HepG2 (cell line): ENCODE data around the gene OBSL1. TPM values are rescaled to one million over a fixed set of nuclear protein-coding genes. Genes with fewer than 3 reads are reported as not detected.

Source experiments
- CREBL2 ChIP-seq: sonication (generic); formaldehyde crosslinking; IDR thresholded peaks from 2 replicates; pipeline ENCODE4 v1.8.1; 2023; ENCODE audit warnings: missing genetic modification reagents, mild to moderate bottlenecking, borderline replicate concordance
- FOXO1 ChIP-seq: sonication (generic); formaldehyde crosslinking; IDR thresholded peaks from 2 replicates; pipeline ENCODE4 v1.4.0; 2020; ENCODE audit warnings: missing genetic modification reagents
- FOXP4 ChIP-seq: sonication (generic); formaldehyde crosslinking; IDR thresholded peaks from 2 replicates; pipeline ENCODE4 v1.4.0; 2020; ENCODE audit warnings: missing genetic modification reagents
- HIC2 ChIP-seq: sonication (generic); formaldehyde crosslinking; IDR thresholded peaks from 2 replicates; pipeline ENCODE4 v1.9.0; 2022; ENCODE audit warnings: low read depth, missing genetic modification reagents
- MATR3 ChIP-seq: sonication (generic); formaldehyde crosslinking; IDR thresholded peaks from 2 replicates; pipeline ENCODE4 v1.4.0; 2020; ENCODE audit warnings: missing genetic modification reagents
- MIER3 ChIP-seq: IDR thresholded peaks from 2 replicates; pipeline ENCODE4 v1.6.1; 2016; ENCODE audit warnings: missing compliant biosample characterization, borderline replicate concordance
- MXI1 ChIP-seq: IDR thresholded peaks from 3 replicates; pipeline ENCODE4 v1.6.1; 2012; ENCODE audit warnings: low read depth, low read length, inconsistent platforms, borderline replicate concordance
- NR2F2 ChIP-seq: IDR thresholded peaks from 2 replicates; pipeline ENCODE4 v1.6.1; 2012; ENCODE audit warnings: low read depth, inconsistent platforms, borderline replicate concordance
- PCBP2 ChIP-seq: fragments of 200-400 bp; formaldehyde crosslinking; optimal IDR thresholded peaks from 2 replicates; pipeline ENCODE3; 2018; ENCODE audit warnings: low read length, low read depth; ENCODE audit not compliant: poor library complexity, severe bottlenecking
- SAFB2 ChIP-seq: sonication (generic); formaldehyde crosslinking; IDR thresholded peaks from 2 replicates; pipeline ENCODE4 v1.5.1; 2020; ENCODE audit warnings: missing genetic modification reagents, low read depth, mild to moderate bottlenecking, borderline replicate concordance
- SP2 ChIP-seq: sonication (generic); formaldehyde crosslinking; IDR thresholded peaks from 2 replicates; pipeline ENCODE4 v1.5.1; 2020; ENCODE audit warnings: mild to moderate bottlenecking, missing genetic modification reagents
- ZBTB39 ChIP-seq: sonication (generic); formaldehyde crosslinking; IDR thresholded peaks from 2 replicates; pipeline ENCODE4 v1.5.0; 2020; ENCODE audit warnings: missing genetic modification reagents
- ZBTB43 ChIP-seq: sonication (generic); formaldehyde crosslinking; conservative IDR thresholded peaks from 2 replicates; pipeline ENCODE4 v1.4.0; 2020; ENCODE audit warnings: missing genetic modification reagents
- ZKSCAN1 ChIP-seq: fragments of 150-350 bp; IDR thresholded peaks from 2 replicates; pipeline ENCODE4 v1.6.1; 2014; ENCODE audit warnings: low read length
- ZKSCAN8 ChIP-seq: IDR thresholded peaks from 2 replicates; pipeline ENCODE4 v1.6.1; 2016; ENCODE audit warnings: borderline replicate concordance, missing genetic modification reagents, missing compliant biosample characterization
- ZMAT3 ChIP-seq: sonication (generic); formaldehyde crosslinking; conservative IDR thresholded peaks from 2 replicates; pipeline ENCODE4 v1.7.0; 2021; ENCODE audit warnings: missing genetic modification reagents
- ZNF232 ChIP-seq: sonication (generic); formaldehyde crosslinking; IDR thresholded peaks from 2 replicates; pipeline ENCODE4 v1.4.0; 2020; ENCODE audit warnings: missing genetic modification reagents, borderline replicate concordance
- ZNF619 ChIP-seq: sonication (generic); formaldehyde crosslinking; IDR thresholded peaks from 2 replicates; pipeline ENCODE4 v1.4.0; 2020; ENCODE audit warnings: mild to moderate bottlenecking, missing genetic modification reagents
- ZNF639 ChIP-seq: conservative IDR thresholded peaks from 2 replicates; pipeline ENCODE4 v1.6.1; 2018; ENCODE audit warnings: missing genetic modification reagents
- ZNF768 ChIP-seq: sonication (generic); formaldehyde crosslinking; IDR thresholded peaks from 2 replicates; pipeline ENCODE4 v1.4.0; 2020; ENCODE audit warnings: missing genetic modification reagents
- ZSCAN20 ChIP-seq: sonication (generic); formaldehyde crosslinking; IDR thresholded peaks from 2 replicates; pipeline ENCODE4 v1.4.0; 2020; ENCODE audit warnings: missing genetic modification reagents, mild to moderate bottlenecking, borderline replicate concordance
- polyA plus RNA-seq, 8 experiments: library from polyadenylated mRNA; depleted of rRNA in 3 of 8; stranded (reverse) in 7 of 8; unstranded in 1 of 8; fragments of >200 nt; fragmentation: Illumina TruSeq in 4 of 8; extraction: Trizol in 4 of 8; gene quantifications; 2 replicates each; pipeline versions ENCODE4 v1.2.1 to v1.2.3, GENCODE V29; 2011 to 2016; ENCODE audit warnings: low read depth in 4 of 8, missing spikeins in 1 of 8, mixed read lengths in 1 of 8; ENCODE audit not compliant: insufficient read depth in 1 of 8
- total RNA-seq, 5 experiments: library from RNA; depleted of rRNA; stranded (reverse); fragments of >200 nt; fragmentation: Illumina TruSeq; extraction: Trizol; gene quantifications; 2 replicates each; pipeline ENCODE4 v1.2.3, GENCODE V29; 2016; ENCODE audit warnings: low read depth in 1 of 5

OBSL1 gene
- total and polyA plus RNA-seq, 2 of the 13 experiments (the other 11 are each of a cell fraction or from before 2014, with no cell fraction given) = 86.7 to 218 TPM

- TF ChIP-seq MATR3 (CRISPR knock-in tag) (no peak), ZBTB43 (CRISPR knock-in tag) (no peak), ZNF768 (peak; percentile 26; the same call in 1 of the 2 replicates), NR2F2 (no peak), ZMAT3 (no peak), PCBP2 (no peak), ZKSCAN8 (CRISPR knock-in tag) (no peak), MXI1 (no peak), ZSCAN20 (no peak), ZNF232 (CRISPR knock-in tag) (no peak), ZKSCAN1 (no peak), ZBTB39 (CRISPR knock-in tag) (no peak), HIC2 (CRISPR knock-in tag) (no peak), MIER3 (no peak), SAFB2 (0 out of 2 replicates have a peak, but pooled peaks have one; percentile 15), SP2 (CRISPR knock-in tag) (no peak), CREBL2 (no peak), ZNF619 (no peak), FOXO1 (0 out of 2 replicates have a peak, but pooled peaks have one; percentile 7), FOXP4 (CRISPR knock-in tag) (no peak), ZNF639 (no peak)
Observed at GRCh38 chr2:219574484-219575311, 3.4 kb upstream of the OBSL1 start (continued).
